ENCODE results near the gene MSH6.

Gene MSH6

DNA sequence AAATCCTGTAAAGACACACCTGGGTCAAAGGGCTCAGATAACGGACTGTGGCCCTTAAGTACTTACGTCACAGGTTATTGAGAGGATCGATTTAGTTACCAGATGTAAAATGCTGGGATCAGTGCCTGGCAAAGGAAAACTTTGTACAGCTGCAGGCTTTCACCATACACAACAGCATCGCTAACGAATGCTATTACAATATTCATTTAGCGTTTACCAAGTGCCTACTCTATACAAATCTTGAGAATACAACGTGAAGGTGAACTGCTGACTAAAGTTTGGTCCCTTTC is 619 bp upstream of the MSH6 start:
- no peak for DNase-seq

DNA sequence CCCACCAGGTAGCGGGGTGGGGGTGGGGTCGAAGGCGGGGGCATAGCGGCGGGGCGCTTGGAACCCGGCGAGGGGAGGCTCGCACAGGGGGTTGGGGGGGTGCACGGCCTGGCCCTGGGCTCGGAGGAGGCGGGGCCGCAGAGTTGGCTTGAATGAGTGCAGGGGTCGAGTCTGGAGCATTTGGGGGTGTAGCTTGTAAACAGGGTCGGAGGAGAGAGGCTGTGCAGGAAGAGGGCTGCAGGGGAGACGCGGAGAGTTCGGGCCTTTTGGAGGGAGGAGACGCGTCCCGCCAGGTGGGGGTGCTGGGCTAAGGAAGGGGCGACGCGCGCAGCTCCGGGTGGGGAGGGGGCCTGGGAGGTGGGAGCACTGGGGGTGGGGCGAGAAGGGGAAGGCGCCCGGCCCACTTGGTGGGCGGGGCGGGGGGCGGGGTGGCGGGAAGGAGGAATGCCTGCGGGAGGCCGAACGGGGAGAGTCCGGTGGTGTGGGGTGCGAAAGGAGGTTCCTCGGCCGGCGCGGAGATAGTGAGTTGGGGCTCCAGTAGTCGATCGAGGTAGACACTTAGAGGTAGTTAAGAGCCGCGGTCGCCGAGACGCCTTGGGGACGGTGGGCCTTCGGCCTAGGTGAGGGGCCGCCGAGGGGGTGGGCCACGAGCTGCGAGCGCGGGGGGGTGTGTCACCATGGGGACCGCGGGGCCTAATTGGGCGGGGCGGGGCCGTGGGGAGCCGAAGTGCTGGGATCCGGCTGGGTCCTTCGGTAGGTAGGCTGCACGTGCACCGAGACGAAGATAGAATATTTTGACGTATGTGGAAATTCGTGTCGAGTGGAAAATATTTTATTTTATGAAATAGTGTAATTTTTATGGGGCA is 774 bp downstream of the MSH6 start:
- DNase-seq, result peak; percentile 60

DNA sequence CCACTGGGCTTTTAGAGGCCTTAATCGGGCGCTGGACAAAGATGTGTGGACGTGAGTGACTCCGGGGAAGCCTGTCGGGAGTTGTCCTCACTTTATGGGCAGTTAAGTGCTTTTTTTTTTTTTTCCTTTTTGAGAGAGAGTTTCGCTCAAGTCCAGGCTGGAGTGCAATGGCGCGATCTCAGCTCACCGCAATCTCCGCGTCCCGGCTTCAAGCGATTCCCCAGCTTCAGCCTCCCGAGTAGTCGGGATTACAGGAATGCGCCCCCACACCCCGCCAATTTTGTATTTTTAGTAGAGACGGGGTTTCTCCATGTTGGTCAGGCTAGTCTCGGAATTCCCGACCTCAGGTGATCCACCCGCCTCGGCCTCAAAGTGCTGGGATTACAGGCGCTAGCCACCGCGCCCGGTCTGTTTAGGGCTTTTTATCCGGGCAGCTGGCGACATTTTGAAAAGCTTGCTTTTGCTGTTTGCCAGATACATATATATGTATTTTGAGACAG is 1.5 kb downstream of the MSH6 start:
- no peak for DNase-seq

DNA sequence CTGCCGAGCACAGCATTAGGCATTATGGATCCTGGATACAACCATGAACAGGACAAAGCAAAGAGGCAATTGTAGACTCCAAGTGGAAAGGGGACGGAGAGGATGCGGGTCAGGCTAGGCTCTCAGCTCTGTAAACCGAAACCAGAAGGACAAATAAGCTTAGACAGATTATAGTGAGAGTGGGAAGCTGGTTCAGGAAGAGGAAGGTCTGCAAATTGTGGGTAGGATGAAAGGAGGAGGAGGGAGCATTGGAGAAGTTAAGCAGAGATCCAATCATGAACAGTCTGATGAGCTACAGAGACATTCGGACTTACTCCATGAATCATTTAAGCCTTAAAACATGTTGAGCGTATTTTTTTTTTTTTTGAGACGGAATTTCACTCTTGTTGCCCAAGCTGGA is 3.0 kb downstream of the MSH6 start:
- no peak for DNase-seq

DNA sequence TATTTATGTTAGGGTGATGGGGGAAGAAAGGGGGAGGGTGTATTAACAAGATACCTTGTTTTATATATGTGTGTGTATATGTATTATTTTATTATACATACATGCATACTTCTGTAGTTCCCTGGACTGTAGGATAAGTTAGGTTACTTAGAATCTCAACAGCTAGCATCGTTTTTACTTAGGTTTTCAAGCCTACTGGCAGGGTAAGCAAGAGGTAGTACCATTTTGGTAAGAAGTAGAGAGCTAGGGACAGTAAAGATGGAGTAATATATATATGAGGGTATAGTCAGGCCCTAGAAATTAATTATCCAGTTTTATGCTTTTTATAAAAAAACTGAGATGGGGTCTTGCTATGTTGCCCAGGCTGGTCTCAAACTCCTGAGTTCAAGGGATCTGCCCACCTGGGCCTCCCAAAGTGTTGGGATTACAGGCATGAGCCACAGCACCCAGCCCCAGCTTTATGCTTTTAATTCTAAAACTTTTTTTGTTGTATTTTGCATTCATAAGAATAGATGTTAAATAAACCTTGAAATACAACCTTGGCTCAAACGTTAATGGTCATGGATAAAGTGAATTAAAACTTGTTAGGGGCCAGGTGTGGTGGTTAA is 13.2 kb downstream of the MSH6 start:
- DNase-seq, result no peak

DNA sequence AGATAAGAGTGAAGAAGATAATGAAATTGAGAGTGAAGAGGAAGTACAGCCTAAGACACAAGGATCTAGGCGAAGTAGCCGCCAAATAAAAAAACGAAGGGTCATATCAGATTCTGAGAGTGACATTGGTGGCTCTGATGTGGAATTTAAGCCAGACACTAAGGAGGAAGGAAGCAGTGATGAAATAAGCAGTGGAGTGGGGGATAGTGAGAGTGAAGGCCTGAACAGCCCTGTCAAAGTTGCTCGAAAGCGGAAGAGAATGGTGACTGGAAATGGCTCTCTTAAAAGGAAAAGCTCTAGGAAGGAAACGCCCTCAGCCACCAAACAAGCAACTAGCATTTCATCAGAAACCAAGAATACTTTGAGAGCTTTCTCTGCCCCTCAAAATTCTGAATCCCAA is 15.7 kb downstream of the MSH6 start:
- DNase-seq, result no peak

DNA sequence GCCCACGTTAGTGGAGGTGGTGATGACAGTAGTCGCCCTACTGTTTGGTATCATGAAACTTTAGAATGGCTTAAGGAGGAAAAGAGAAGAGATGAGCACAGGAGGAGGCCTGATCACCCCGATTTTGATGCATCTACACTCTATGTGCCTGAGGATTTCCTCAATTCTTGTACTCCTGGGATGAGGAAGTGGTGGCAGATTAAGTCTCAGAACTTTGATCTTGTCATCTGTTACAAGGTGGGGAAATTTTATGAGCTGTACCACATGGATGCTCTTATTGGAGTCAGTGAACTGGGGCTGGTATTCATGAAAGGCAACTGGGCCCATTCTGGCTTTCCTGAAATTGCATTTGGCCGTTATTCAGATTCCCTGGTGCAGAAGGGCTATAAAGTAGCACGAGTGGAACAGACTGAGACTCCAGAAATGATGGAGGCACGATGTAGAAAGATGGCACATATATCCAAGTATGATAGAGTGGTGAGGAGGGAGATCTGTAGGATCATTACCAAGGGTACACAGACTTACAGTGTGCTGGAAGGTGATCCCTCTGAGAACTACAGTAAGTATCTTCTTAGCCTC is 16.2 kb downstream of the MSH6 start:
- no peak for DNase-seq

DNA sequence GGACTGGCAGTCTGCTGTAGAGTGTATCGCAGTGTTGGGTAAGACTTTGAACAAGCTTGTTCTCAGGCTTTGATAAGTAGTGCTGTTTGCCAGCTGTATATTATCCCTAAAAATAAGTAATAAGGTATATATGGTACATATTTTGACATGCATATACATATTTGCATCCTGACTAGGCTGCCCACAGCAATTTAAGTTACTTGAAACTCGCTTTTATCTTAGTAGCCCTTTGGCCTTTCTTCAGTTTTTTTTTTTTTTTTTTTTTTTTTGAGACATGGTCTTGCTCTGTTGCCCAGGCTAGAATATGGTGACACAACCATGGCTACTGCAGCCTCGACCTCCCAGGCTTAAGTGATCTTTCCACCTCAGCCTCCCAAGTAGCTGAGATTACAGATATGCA is 18.2 kb downstream of the MSH6 start:
- DNase-seq, result no peak

DNA sequence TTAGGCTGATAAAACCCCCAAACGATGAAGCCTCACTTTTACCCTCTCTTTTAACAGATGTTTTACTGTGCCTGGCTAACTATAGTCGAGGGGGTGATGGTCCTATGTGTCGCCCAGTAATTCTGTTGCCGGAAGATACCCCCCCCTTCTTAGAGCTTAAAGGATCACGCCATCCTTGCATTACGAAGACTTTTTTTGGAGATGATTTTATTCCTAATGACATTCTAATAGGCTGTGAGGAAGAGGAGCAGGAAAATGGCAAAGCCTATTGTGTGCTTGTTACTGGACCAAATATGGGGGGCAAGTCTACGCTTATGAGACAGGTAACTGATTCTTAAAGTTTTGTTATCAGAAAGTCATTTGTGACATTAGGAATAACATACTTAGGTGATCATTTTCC is 20.4 kb downstream of the MSH6 start:
- no peak for DNase-seq

DNA sequence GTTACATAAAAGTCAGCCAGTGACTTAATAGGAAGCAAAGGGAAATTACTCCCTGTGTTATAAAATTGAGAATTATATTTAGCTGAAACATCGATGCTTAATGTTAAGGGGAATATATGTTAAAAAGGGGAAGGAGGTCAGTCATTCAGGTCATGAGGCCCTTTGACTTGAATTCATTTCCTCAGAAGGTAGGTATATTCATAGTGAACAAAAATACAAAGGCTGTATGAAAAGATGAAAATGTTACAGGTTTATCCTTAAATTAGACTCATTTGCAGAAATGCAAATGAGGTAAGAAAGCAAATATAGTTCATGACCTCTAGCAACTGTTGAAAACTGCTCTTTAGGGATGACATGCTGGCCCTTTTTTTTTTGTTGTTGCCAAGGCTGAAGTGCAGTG is 20.8 kb downstream of the MSH6 start:
- no peak for DNase-seq

DNA sequence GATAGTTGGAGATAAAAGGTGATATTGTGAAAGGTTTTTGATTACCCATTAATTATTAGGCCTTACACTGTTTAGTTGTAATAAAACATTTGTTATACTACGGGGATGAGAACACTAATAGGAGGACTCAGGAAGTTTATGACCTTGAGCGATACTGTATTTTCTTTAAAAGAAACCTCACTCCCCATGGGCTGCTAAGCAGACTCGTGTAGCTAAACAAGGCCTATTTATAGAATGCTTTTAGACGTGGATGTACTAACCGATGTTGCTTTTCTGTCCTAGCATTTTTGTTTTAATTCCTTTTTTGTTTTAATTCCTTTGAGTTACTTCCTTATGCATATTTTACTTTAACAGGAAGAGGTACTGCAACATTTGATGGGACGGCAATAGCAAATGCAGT is 22.9 kb downstream of the MSH6 start:
- DNase-seq, result no peak

DNA sequence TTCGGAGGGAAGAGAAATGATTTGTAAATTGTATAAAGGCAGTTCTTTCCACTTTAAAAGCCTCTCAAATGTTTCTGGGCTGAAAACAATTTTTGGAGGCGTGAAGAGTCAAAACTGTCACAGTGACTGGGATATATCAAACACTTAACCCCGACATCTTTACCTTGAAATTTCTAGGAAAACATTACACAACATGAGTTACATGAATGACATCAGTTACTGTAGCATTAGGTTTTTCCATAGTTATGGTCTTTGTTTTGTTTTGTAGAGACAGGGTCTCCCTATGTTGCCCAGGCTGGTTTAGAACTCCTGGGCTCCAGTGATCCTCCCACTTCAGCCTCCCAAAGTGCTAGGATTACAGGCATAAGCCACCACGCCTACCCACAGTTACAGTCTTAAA is 25.7 kb downstream of the MSH6 start:
- no peak for DNase-seq

DNA sequence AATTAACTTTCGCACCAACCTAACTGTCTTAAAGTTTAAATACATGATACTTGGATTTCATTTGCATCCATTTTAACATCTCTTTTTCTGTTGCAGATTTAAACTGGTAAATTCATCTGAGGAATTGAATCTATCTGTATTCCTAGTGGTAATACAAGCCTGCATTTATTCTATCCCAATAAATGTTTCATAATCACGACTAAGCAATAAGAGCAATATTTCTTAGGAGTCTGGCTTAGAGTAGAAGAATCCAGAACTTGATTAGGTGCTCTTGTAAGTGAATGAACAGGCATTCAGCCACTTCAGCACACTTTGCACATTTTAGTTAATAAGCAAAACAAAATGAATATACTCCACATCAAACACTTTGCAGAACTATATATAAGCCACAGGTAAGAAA is 27.0 kb downstream of the MSH6 start:
- no peak for DNase-seq

DNA sequence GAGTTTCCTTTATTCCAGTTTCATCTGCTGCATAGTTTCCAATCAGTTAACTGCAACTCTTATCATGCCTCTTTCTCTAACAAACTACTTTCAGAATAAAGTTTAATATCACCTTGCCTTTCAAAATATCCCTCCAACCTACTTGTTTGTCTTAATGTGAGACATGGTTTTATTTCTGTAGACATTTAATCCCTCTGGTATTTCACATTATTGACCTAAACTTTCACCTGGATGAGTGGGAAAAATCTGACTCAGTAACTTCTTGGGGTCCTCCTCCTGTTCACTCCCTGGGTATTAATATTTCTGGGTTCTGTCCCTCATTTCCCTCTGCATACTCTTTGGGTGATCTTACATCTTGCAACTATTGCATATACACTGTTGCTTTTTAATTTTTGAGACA is 27.9 kb downstream of the MSH6 start:
- no peak for DNase-seq

DNA sequence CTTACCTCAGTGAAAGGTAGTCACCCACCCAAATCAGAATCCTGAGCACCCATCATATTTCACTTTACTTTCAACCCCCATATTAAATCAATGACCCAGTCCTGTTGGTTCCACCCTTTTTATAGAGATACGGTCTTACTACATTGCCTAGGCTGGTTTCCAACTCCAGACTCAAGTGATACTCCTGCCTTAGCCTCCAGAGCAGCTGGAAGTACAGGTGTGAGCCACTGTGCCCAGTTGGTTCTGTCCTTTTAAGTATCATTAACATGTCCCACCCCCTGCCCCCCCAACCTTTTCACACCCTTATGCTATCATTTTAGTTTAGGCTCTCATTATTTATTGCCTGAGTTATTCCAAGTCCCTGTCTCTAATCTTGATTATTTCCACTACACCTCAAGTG is 28.7 kb downstream of the MSH6 start:
- no peak for DNase-seq

DNA sequence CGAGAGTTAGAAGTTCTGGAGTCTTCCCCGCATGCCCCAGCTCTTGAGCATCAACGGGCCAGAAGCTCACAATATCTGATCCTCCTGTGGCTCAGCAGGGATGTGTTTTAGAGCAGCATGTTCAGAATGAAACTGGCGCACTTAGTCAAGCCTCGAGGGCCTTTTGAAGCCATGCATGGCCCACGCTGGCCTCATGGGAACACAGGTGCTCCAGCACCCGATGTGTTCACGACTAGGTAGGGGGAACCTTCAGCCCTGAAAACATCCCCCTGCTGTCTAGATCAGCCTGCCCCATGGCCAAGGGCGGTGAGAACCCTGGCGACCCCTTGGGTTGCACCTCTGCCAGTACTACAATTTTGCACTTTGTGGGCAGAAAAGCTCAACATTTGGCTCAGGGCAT is 32.8 kb downstream of the MSH6 start:
- no peak for DNase-seq

DNA sequence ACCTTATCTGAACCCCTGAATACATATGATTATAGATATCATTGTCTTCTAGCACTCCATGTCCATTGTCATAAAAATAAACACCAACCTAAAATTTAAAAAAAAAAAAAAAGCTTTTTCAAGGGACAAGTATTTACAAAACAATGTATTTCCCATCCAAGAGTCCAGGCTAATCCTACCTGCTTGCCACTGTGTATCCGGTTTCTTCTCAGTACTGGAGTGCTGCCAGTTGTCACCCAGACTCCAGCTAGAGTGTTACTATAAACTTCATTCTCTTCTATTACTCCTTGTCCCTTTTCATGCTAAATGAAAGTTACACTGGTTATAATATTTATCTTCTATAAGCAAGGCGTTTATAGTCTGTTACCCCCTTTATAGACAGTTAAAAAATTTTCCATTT is 35.8 kb downstream of the MSH6 start:
- DNase-seq, result no peak

DNA sequence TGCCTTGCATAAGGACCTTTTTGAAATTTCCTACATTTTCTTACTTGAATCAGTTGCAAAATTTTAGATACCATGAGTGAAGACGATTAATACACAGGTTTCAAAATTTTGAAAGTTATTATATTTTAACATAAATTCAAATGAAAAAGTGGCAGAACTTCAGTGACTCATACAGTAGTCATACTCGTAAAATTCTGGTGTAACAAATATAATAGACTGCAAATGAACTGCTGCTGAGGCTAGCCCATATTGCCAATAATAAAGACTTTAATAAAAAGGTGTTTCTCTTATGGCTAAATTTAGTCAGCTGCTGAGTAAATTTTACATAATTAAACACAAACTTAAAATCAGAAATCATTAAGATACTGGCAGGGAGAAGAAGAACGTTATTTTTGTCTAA is 36.9 kb downstream of the MSH6 start:
- no peak for DNase-seq

DNA sequence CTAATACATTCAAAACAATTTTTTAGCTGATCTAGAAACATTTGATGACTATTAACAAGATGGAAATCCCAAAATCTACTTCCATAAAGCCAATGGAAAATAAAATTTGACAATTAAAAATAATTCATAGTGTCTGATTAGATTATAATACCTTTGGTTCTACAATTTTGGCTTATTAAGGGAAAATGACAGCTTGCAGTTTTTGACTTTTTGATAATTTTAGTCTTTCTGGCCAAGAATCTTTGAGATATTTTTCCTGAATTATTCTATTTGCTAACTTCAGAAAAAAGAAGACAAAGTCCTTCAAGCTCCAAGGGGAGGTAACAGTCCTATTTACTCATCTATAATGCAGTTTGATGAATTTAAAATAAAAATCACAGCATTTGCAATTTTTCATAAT is 39.6 kb downstream of the MSH6 start:
- no peak for DNase-seq

DNA sequence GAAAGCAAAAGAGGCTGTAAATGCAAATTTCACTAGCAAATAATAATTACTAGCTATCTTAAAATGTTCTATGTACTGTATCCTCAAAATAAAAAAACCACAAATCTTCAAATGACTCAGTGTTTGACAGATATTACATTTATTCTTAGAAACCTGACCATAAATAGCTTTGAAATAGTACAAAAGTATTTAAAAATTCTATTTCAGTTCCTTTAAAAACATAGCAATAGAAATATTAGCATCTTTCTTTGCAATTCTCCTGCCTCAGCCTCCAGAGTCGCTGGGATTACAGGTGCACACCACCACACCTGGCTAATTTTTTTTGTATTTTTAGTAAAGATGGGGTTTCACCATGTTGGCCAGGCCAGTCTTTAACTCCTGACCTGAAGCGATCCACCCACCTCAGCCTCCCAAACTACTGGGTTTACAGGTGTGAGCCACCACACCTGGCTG is 50.6 kb downstream of the MSH6 start:
- DNase-seq, result no peak

DNA sequence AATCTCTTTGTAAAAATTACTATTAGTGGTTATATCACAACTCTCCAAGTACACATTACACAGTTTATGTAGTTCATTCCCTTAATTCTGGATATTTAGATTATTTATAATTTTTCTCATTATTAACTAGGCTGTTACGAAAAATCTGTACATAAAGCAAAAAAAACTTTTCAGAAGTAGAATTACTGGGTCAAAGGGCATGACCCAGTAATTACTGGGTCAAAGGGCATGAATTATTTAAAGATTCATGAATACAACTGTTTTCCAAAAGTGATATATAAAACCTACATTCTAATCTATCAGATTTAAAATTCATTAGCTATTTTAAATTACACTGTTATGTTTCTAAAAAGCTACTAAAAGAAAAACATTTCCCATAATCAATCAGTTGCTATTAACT is 55.3 kb downstream of the MSH6 start:
- DNase-seq, result no peak

DNA sequence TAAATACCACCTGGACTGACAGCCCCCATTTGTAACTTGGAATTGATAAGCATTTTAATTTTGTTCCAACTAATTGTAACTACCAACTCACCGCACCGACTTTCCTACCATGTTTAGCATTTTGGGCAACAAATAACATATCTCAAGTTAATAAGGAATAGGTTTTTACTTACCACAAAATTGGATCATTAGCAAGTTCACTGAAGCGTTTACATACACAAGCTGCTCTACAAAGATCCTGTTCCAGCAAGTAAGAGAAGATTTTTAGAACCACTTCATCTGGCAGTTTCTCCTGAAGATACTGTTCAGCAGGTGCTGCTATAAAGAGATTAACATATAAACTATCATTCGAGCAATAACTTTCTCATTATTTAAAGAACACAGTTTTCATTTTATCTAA is 55.7 kb downstream of the MSH6 start:
- no peak for DNase-seq

DNA sequence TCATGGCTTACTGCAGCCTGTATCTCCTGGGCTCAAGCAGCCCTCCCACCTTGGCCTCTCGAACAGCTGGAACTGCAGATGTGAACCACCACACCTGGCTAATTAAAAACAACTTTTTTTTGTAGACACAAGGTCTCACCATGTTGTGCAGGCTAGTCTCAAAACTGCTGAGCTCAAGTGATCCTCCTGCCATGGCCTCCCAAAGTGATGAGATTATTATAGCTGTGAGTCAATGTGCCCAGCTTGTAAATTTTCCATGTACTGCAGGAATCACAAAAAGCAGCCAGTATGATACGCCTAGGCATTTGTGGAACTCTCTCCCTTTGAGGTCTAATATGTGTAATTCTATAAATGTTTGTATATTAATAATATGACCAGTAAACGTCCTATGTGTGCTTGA is 59.9 kb downstream of the MSH6 start:
- DNase-seq, result no peak

DNA sequence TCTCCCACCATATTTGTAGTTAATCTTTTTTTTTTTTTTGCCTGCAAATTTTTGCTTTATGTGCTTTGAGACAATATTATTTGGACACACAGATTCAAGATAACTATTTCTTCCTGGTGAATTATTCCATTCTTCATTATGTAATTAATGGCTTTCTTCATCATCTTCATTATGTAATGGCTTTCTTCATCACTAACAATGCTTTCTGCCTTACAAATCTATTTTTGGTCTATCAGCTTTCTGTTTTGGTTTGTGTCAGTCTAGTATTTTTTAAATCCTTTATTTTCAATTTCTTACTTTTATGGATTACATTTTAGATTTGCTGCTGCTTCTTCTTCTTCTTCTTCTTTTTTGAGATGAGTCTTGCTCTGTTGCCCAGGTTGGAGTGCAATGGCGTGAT is 60.5 kb downstream of the MSH6 start:
- DNase-seq, result no peak

DNA sequence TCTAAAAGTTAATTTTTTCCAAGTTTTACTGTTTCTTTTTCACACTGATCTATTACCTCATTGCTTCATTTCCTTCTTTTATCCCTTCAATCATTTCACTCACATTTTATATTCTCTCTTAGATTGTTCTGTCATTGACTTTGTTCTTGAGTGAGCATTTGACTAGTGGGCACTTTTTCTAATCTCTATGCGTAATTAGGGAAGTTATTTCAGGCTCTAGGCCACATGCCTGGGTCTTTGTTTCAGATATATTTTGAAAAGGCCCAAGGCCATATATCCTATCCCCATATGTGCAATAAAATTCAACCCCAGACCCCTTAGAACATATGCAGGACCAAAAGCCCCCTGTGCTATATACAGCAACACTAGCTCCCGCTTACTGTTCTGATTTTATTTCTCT is 61.2 kb downstream of the MSH6 start:
- no peak for DNase-seq
